GM21381 (cell line): ENCODE data around the gene GUK1.

ENCODE experiments used
- ATAC-seq: cut with Tn5 transposase; IDR thresholded peaks from one replicate; pipeline ENCODE4 v1.9.1; 2021; ENCODE audit warnings: mild to moderate bottlenecking, moderate library complexity; ENCODE audit not compliant: unreplicated experiment

GUK1 gene

GRCh38 chr1:228123505-228123904, 16.6 kb upstream of the GUK1 start:
- no peak for ATAC-seq

- ATAC-seq = no peak
Observed at GRCh38 chr1:228125185-228125584, 14.9 kb upstream of the GUK1 start.

GRCh38 chr1:228131766-228132165, 8.3 kb upstream of the GUK1 start:
- no peak for ATAC-seq

GRCh38 chr1:228134591-228134990, 5.5 kb upstream of the GUK1 start:
- ATAC-seq = no peak

- no peak for ATAC-seq
Observed at GRCh38 chr1:228136901-228137300, 3.2 kb upstream of the GUK1 start.

GRCh38 chr1:228139406-228139930, 611 bp upstream of the GUK1 start:
- no peak for ATAC-seq

- ATAC-seq = no peak
Observed at GRCh38 chr1:228140724-228141225, 696 bp downstream of the GUK1 start.

GRCh38 chr1:228141226-228142044, 1.4 kb downstream of the GUK1 start:
- ATAC-seq = no peak

- no peak for ATAC-seq
Observed at GRCh38 chr1:228142155-228142691, 2.1 kb downstream of the GUK1 start.

GRCh38 chr1:228142701-228143136, 2.6 kb downstream of the GUK1 start:
- ATAC-seq = no peak

- no peak for ATAC-seq
Observed at GRCh38 chr1:228143480-228144192, 3.6 kb downstream of the GUK1 start.

GRCh38 chr1:228144193-228144992, 4.3 kb downstream of the GUK1 start:
- no peak for ATAC-seq

- ATAC-seq = no peak
Observed at GRCh38 chr1:228144993-228145343, 4.9 kb downstream of the GUK1 start.

GRCh38 chr1:228145463-228146416, 5.7 kb downstream of the GUK1 start:
- no peak for ATAC-seq

- ATAC-seq = no peak
Observed at GRCh38 chr1:228146417-228147150, 6.5 kb downstream of the GUK1 start.

GRCh38 chr1:228147151-228147693, 7.1 kb downstream of the GUK1 start:
- ATAC-seq = no peak

- ATAC-seq = no peak
Observed at GRCh38 chr1:228147768-228148167, 7.7 kb downstream of the GUK1 start.

GRCh38 chr1:228148196-228148861, 8.2 kb downstream of the GUK1 start:
- ATAC-seq = no peak
